DOHH2 (cell line): ENCODE data around the gene CRMP1.

ENCODE experiments used
- H3F3A ChIP-seq: fragments of 200-600 bp; sonication (generic), shearing (Covaris generic); 2 replicates; pipeline ENCODE4 v1.6.0; 2016; ENCODE audit warnings: antibody characterized with exemption, mild to moderate bottlenecking; ENCODE audit not compliant: control insufficient read depth, insufficient read depth
- H3K27ac ChIP-seq: fragments of 200-600 bp; sonication (generic); 2 replicates; pipeline ENCODE4 v1.5.1; 2014; ENCODE audit warnings: low read depth, mild to moderate bottlenecking, low read length, moderate library complexity
- H3K27me3 ChIP-seq: fragments of 200-600 bp; sonication (generic); 2 replicates; pipeline ENCODE4 v1.6.1; 2014; ENCODE audit warnings: mild to moderate bottlenecking, low read length, mixed read lengths; ENCODE audit not compliant: control insufficient read depth
- H3K36me3 ChIP-seq: fragments of 200-600 bp; sonication (generic); 2 replicates; pipeline ENCODE4 v1.6.1; 2014; ENCODE audit warnings: mild to moderate bottlenecking, low read length, moderate library complexity, mixed read lengths; ENCODE audit not compliant: control insufficient read depth
- H3K4me1 ChIP-seq: fragments of 200-600 bp; sonication (generic); 2 replicates; pipeline ENCODE4 v1.6.1; 2014; ENCODE audit warnings: mild to moderate bottlenecking, low read length, mixed read lengths; ENCODE audit not compliant: control insufficient read depth
- H3K4me2 ChIP-seq: fragments of 200-600 bp; sonication (generic); 2 replicates; pipeline ENCODE4 v1.6.0; 2014; ENCODE audit warnings: mild to moderate bottlenecking, low read length, moderate library complexity
- H3K4me3 ChIP-seq: fragments of 200-600 bp; sonication (generic); 2 replicates; pipeline ENCODE4 v1.5.1; 2014; ENCODE audit warnings: mild to moderate bottlenecking, low read length, mixed read lengths
- H3K79me2 ChIP-seq: fragments of 200-600 bp; sonication (generic); 2 replicates; pipeline ENCODE4 v1.6.1; 2014; ENCODE audit warnings: mild to moderate bottlenecking, low read length, mixed read lengths; ENCODE audit not compliant: control insufficient read depth
- H3K9me2 ChIP-seq: fragments of 200-600 bp; sonication (generic); replicated peaks from 2 replicates; pipeline ENCODE4 v1.6.1; 2014; ENCODE audit warnings: mild to moderate bottlenecking, low read length, mixed read lengths; ENCODE audit not compliant: control insufficient read depth
- H3K9me3 ChIP-seq: fragments of 200-600 bp; sonication (generic); 2 replicates; pipeline ENCODE4 v1.6.1; 2014; ENCODE audit warnings: antibody characterized with exemption, low read length, mixed read lengths; ENCODE audit not compliant: control insufficient read depth, insufficient read depth
- H4K20me1 ChIP-seq: fragments of 200-600 bp; sonication (generic); 2 replicates; pipeline ENCODE4 v1.6.0; 2014; ENCODE audit warnings: low read depth, mild to moderate bottlenecking, antibody characterized with exemption, low read length, moderate library complexity; ENCODE audit not compliant: control insufficient read depth, insufficient read depth
- EZH2phosphoT487 ChIP-seq: fragments of 200-600 bp; sonication (generic); IDR thresholded peaks from 2 replicates; pipeline ENCODE4 v1.6.1; 2017; ENCODE audit warnings: borderline replicate concordance, mild to moderate bottlenecking, antibody characterized with exemption, low read length, moderate library complexity, mixed read lengths
- TF ChIP-seq, protein P1 (sequence below): fragments of 200-600 bp; sonication (generic); IDR thresholded peaks from one replicate; pipeline ENCODE4 v1.5.1; 2014; ENCODE audit warnings: antibody characterized with exemption, mild to moderate bottlenecking, low read depth, low read length; ENCODE audit not compliant: poor library complexity, severe bottlenecking

CRMP1 gene

DNA sequence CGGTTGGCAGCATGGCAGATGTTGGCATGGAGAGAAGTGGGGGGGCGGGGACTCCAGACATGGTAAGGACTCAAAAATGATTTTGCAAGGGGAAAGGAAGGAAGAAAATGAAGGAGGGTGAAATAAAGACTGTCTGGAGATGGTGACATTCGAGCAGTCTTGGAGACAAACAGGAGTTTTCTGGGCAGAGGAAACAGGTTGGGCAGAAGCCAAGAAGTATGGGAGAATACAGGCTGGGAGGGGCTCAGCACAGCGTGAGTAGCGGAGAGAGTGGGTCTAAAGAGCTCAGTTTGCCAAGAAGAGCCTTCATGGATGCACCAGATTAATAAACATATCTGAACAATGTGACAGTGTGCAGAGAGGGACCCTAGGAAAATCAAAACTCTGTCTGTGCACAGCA lies 13.3 kb upstream of the CRMP1 start:
- no peak for TF ChIP-seq EZH2phosphoT487
- TF ChIP-seq, protein P1, sequence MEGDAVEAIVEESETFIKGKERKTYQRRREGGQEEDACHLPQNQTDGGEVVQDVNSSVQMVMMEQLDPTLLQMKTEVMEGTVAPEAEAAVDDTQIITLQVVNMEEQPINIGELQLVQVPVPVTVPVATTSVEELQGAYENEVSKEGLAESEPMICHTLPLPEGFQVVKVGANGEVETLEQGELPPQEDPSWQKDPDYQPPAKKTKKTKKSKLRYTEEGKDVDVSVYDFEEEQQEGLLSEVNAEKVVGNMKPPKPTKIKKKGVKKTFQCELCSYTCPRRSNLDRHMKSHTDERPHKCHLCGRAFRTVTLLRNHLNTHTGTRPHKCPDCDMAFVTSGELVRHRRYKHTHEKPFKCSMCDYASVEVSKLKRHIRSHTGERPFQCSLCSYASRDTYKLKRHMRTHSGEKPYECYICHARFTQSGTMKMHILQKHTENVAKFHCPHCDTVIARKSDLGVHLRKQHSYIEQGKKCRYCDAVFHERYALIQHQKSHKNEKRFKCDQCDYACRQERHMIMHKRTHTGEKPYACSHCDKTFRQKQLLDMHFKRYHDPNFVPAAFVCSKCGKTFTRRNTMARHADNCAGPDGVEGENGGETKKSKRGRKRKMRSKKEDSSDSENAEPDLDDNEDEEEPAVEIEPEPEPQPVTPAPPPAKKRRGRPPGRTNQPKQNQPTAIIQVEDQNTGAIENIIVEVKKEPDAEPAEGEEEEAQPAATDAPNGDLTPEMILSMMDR, result no peak
- Histone ChIP-seq H3K36me3 (no peaks in the 10 kb centered on the region), H3K79me2 (no peaks in the 10 kb centered on the region), H3K9me2 (no peaks in the 10 kb centered on the region), H3K4me2 (no peak overlapping the region), H3K4me1 (no peaks in the 10 kb centered on the region), H4K20me1 (no peaks in the 10 kb centered on the region), H3F3A (no peaks in the 10 kb centered on the region), H3K9me3 (no peaks in the 10 kb centered on the region), H3K27ac (no peak overlapping the region), H3K4me3 (no peak overlapping the region), H3K27me3 (no peaks in the 10 kb centered on the region)

DNA sequence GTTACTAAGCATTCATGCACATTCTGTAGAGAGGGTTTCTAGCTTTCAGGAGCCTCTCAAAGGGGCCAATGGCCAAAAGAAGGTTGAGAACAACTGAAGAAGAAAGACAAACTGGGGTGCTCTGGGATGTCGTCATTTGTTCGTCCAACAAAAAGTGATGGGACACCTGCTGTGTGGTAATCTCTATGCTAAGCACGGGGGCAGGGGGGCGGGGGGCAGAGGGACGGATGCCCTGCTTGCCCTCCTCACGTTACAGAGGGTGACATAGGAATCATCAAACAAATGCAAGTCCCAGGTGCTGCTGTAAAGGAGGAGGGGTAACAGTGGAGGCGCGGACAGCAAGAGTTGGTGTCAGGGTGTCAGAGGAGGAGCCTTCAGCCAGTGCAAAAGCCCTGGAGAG lies 12.8 kb upstream of the CRMP1 start:
- no peaks in the 10 kb centered on the region for H3K79me2 ChIP-seq
- no peak overlapping the region for H3K4me3 ChIP-seq
- H4K20me1 ChIP-seq, result no peaks in the 10 kb centered on the region
- no peak overlapping the region for H3K4me2 ChIP-seq
- no peaks in the 10 kb centered on the region for H3K4me1 ChIP-seq
- no peaks in the 10 kb centered on the region for H3K9me3 ChIP-seq
- TF ChIP-seq EZH2phosphoT487, result no peak
- TF ChIP-seq, protein P1, result no peak
- H3K36me3 ChIP-seq, result no peaks in the 10 kb centered on the region
- no peaks in the 10 kb centered on the region for H3F3A ChIP-seq
- H3K27me3 ChIP-seq, result no peaks in the 10 kb centered on the region
- H3K27ac ChIP-seq, result no peak overlapping the region
- no peaks in the 10 kb centered on the region for H3K9me2 ChIP-seq

DNA sequence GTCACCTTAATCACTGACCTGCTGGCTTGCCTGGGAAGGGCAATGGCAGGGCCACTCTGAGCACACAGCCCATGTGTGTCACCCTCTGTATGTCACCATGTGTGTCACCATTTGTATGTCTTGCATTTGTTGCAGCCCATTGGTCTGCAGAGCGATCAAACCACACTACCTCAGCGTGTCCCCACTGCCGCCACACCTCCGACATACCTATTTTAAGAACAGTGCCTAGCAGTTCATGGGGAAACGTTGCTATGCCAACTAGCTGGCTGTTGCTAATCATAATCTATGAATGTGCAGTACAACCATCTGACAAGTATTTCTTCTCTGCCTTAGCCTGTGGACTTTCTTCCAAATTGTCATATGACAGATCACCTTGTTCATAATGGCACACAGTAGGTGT lies 8.0 kb upstream of the CRMP1 start:
- H3K4me1 ChIP-seq, result no peaks in the 10 kb centered on the region
- H3K27ac ChIP-seq, result no peak overlapping the region
- H3K36me3 ChIP-seq, result no peaks in the 10 kb centered on the region
- H3K4me3 ChIP-seq, result no peak overlapping the region
- no peaks in the 10 kb centered on the region for H3F3A ChIP-seq
- H3K79me2 ChIP-seq, result no peaks in the 10 kb centered on the region
- no peaks in the 10 kb centered on the region for H4K20me1 ChIP-seq
- H3K27me3 ChIP-seq, result no peaks in the 10 kb centered on the region; the same call in 1 of the 2 replicates
- H3K9me2 ChIP-seq, result no peaks in the 10 kb centered on the region
- no peak overlapping the region for H3K4me2 ChIP-seq
- TF ChIP-seq EZH2phosphoT487, result no peak
- TF ChIP-seq, protein P1, result no peak
- H3K9me3 ChIP-seq, result no peaks in the 10 kb centered on the region

GRCh38 chr4:5899881-5900280 lies 7.0 kb upstream of the CRMP1 start:
- H3K36me3 ChIP-seq, result no peaks in the 10 kb centered on the region
- H3K79me2 ChIP-seq, result no peaks in the 10 kb centered on the region
- no peaks in the 10 kb centered on the region for H3K9me2 ChIP-seq
- H3K27me3 ChIP-seq, result no peaks in the 10 kb centered on the region; the same call in 1 of the 2 replicates
- no peaks in the 10 kb centered on the region for H4K20me1 ChIP-seq
- no peaks in the 10 kb centered on the region for H3K9me3 ChIP-seq
- H3F3A ChIP-seq, result no peaks in the 10 kb centered on the region
- TF ChIP-seq, protein P1, result no peak
- no peak for TF ChIP-seq EZH2phosphoT487
- H3K4me3 ChIP-seq, result no peak overlapping the region
- no peaks in the 10 kb centered on the region for H3K4me1 ChIP-seq
- no peak overlapping the region for H3K27ac ChIP-seq
- no peak overlapping the region for H3K4me2 ChIP-seq
